Measurements from ENCODE around the gene AGMO.

Gene AGMO

GRCh38 chr7:15334536-15335263 is 227.1 kb downstream of the AGMO start:
- no peaks in the 10 kb centered on the region for H3K27me3 ChIP-seq (ENCODE audit: control insufficient read depth, insufficient read depth, low read length)
- H3K36me3 ChIP-seq (ENCODE audit: insufficient read depth, low read length) = no peaks in the 10 kb centered on the region
- no peak overlapping the region for H3K4me2 ChIP-seq (ENCODE audit: low read length)
- H3K4me1 ChIP-seq (ENCODE audit: control insufficient read depth, insufficient read depth, low read length) = peaks cover 7% of the 10 kb centered on the region
- H3K9me3 ChIP-seq (replicated peaks; ENCODE audit: low read length) = peaks cover 2% of the 10 kb centered on the region
- no peak overlapping the region for H3K4me3 ChIP-seq (ENCODE audit: low read length)
- H3K9ac ChIP-seq (ENCODE audit: low read depth, low read length) = no peak overlapping the region

DNA sequence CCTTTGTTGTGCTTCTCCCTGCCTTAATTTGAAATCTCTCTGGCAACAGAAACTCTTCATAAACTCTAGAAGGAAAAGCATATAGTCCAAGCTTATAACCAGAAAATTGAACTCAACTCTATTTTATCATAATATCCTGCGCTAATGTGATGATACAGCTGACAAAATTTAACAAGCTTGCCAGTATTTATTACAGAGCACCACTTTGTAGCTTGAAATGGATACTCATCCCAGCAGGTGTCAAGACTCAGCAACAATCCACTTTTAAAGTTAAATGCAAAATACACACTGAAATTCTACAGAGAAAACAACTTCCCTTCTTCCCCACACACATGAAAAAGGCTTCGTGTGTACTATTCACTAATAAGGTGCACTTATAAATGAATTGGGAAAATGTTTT is 228.9 kb downstream of the AGMO start:
- Histone ChIP-seq H3K4me2 (ENCODE audit: low read length) (no peak overlapping the region), H3K9ac (ENCODE audit: low read depth, low read length) (no peak overlapping the region), H3K4me3 (ENCODE audit: low read length) (no peak overlapping the region), H3K27me3 (ENCODE audit: control insufficient read depth, insufficient read depth, low read length) (no peaks in the 10 kb centered on the region), H3K36me3 (ENCODE audit: insufficient read depth, low read length) (no peaks in the 10 kb centered on the region), H3K9me3 (replicated peaks; ENCODE audit: low read length) (no peaks in the 10 kb centered on the region), H3K4me1 (ENCODE audit: control insufficient read depth, insufficient read depth, low read length) (peaks cover 7% of the 10 kb centered on the region)

DNA sequence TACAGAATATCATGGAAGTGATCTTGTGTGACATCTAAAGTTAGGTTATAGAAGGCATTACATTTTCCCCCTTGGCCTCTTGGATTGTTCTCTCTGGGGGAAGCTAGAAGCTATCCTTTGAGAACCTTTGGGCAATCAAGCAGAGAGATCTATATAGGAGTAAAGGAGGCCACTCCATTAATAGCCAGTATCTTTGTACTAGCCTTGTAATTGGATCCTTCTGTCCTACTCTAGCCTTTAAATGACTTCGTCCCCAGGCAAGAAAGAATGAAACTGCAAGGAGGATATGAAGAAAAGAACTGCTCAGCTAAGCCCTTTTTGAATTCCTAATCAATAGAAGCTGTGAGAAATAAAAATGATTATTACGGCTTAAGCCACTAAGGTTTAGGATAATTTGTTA is 230.9 kb downstream of the AGMO start:
- Histone ChIP-seq H3K4me2 (ENCODE audit: low read length) (no peak overlapping the region), H3K4me1 (ENCODE audit: control insufficient read depth, insufficient read depth, low read length) (peaks cover 2% of the 10 kb centered on the region), H3K27me3 (ENCODE audit: control insufficient read depth, insufficient read depth, low read length) (no peaks in the 10 kb centered on the region), H3K9ac (ENCODE audit: low read depth, low read length) (no peak overlapping the region), H3K4me3 (ENCODE audit: low read length) (no peak overlapping the region), H3K9me3 (replicated peaks; ENCODE audit: low read length) (no peaks in the 10 kb centered on the region), H3K36me3 (ENCODE audit: insufficient read depth, low read length) (no peaks in the 10 kb centered on the region)

DNA sequence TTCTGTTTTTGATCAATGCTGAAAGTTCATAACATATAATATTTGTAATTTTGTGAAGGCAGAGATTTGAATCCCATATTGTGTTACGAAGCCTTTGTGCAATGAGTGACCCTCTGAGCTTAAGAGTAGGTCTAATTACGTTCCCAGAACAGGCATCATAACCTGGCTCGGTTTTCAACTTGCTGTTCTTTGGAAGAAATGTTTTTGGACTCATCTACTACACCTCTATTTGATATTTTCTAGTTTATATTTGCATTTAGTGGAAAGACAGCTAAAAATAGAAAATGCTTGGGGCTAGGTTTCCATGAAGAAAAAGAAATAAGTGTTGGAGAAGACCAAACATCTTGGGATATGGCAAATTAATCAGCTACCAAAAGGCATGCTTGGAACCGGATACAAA is 234.8 kb downstream of the AGMO start:
- H3K4me1 ChIP-seq (ENCODE audit: control insufficient read depth, insufficient read depth, low read length) = no peaks in the 10 kb centered on the region
- H3K4me2 ChIP-seq (ENCODE audit: low read length) = no peak overlapping the region
- no peak overlapping the region for H3K4me3 ChIP-seq (ENCODE audit: low read length)
- H3K9me3 ChIP-seq (replicated peaks; ENCODE audit: low read length) = no peaks in the 10 kb centered on the region
- no peak overlapping the region for H3K9ac ChIP-seq (ENCODE audit: low read depth, low read length)
- H3K27me3 ChIP-seq (ENCODE audit: control insufficient read depth, insufficient read depth, low read length) = no peaks in the 10 kb centered on the region
- H3K36me3 ChIP-seq (ENCODE audit: insufficient read depth, low read length) = no peaks in the 10 kb centered on the region

GRCh38 chr7:15326044-15326644 is 235.7 kb downstream of the AGMO start:
- no peak overlapping the region for H3K4me3 ChIP-seq (ENCODE audit: low read length)
- no peaks in the 10 kb centered on the region for H3K27me3 ChIP-seq (ENCODE audit: control insufficient read depth, insufficient read depth, low read length)
- H3K36me3 ChIP-seq (ENCODE audit: insufficient read depth, low read length) = no peaks in the 10 kb centered on the region
- H3K4me2 ChIP-seq (ENCODE audit: low read length) = no peak overlapping the region
- H3K9ac ChIP-seq (ENCODE audit: low read depth, low read length) = no peak overlapping the region
- no peaks in the 10 kb centered on the region for H3K9me3 ChIP-seq (replicated peaks; ENCODE audit: low read length)
- H3K4me1 ChIP-seq (ENCODE audit: control insufficient read depth, insufficient read depth, low read length) = no peaks in the 10 kb centered on the region

DNA sequence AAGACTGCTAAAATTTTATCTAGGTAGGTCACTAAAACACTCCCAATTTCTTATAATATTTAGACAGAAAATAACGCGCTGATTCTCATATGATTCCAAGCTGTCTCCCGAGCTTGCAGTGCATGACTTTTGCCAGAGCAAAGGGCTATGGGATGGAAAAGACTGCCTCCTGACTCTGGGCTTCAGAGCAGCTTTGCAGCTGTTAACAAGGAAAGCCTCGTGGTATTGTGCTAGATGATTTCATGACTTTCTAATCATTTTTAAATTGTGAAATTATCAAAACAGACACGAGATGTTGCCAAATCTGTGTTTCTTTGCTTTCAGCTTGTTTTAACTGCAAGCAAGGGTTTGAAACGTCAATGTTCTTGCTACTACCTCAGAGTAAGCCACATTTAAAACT is 238.3 kb downstream of the AGMO start:
- Histone ChIP-seq H3K9ac (ENCODE audit: low read depth, low read length) (no peak overlapping the region), H3K4me1 (ENCODE audit: control insufficient read depth, insufficient read depth, low read length) (no peaks in the 10 kb centered on the region), H3K36me3 (ENCODE audit: insufficient read depth, low read length) (no peaks in the 10 kb centered on the region), H3K27me3 (ENCODE audit: control insufficient read depth, insufficient read depth, low read length) (no peaks in the 10 kb centered on the region), H3K4me2 (ENCODE audit: low read length) (no peak overlapping the region), H3K4me3 (ENCODE audit: low read length) (no peak overlapping the region), H3K9me3 (replicated peaks; ENCODE audit: low read length) (no peaks in the 10 kb centered on the region)

DNA sequence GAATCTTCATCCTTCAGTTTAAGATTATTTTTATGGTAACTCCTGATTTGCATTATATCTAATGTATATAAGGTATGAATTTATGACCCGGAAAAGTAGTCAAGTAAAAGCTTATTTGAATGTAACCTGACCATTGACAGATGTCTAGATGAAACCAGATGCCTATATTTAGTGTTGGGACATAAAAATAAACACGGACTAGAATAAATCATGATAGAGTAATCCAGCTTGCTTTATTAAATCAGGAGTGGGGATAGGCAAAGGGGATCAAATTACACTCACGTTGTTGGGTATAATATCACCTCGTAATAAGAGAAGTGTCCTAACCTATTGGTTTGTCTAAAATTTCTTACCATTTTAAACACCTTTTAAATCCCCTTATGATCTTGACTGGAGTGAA is 244.6 kb downstream of the AGMO start:
- H3K9ac ChIP-seq (ENCODE audit: low read depth, low read length) = no peak overlapping the region
- H3K36me3 ChIP-seq (ENCODE audit: insufficient read depth, low read length) = no peaks in the 10 kb centered on the region
- H3K4me2 ChIP-seq (ENCODE audit: low read length) = no peak overlapping the region
- H3K27me3 ChIP-seq (ENCODE audit: control insufficient read depth, insufficient read depth, low read length) = no peaks in the 10 kb centered on the region
- no peak overlapping the region for H3K4me3 ChIP-seq (ENCODE audit: low read length)
- no peaks in the 10 kb centered on the region for H3K4me1 ChIP-seq (ENCODE audit: control insufficient read depth, insufficient read depth, low read length)
- H3K9me3 ChIP-seq (replicated peaks; ENCODE audit: low read length) = no peaks in the 10 kb centered on the region

DNA sequence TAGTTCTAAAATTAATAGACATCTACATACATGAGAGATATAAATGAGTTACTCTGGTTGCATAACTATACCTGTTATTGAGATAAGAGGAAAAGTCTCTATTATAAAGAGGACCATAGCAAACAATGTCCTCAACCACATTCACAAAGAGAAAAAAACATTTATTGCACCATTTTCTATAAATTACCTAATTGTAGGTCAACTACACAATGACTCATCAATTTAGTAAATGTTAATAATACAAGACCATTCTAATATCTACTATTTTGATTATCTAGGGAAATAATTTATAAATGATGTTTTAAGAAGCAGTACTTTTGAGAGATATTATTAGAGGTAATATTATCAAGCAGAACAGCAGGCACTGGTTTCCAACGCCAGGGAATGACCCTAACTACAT is 246.1 kb downstream of the AGMO start:
- Histone ChIP-seq H3K36me3 (ENCODE audit: insufficient read depth, low read length) (no peaks in the 10 kb centered on the region), H3K9ac (ENCODE audit: low read depth, low read length) (no peak overlapping the region), H3K4me1 (ENCODE audit: control insufficient read depth, insufficient read depth, low read length) (no peaks in the 10 kb centered on the region), H3K27me3 (ENCODE audit: control insufficient read depth, insufficient read depth, low read length) (no peaks in the 10 kb centered on the region), H3K4me3 (ENCODE audit: low read length) (no peak overlapping the region), H3K4me2 (ENCODE audit: low read length) (no peak overlapping the region), H3K9me3 (replicated peaks; ENCODE audit: low read length) (no peaks in the 10 kb centered on the region)

DNA sequence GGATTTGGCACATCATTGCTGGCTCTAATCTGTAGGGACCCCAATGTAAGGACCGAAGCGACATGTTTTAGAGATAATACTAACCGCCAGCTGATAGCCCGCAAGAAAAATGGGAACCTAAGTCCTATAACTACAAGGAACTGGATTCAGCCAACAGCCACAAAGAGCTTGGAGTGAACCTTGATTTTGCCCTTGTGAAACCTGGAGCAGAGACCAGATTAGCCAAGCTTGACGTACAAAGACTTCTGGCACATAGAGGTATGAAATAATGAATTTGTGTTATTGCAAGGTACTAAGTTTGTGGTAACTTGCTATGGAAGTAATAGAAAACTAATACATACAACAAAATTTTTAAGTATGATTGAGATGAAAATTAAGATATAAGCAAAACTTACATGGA is 246.9 kb downstream of the AGMO start:
- Histone ChIP-seq H3K36me3 (ENCODE audit: insufficient read depth, low read length) (no peaks in the 10 kb centered on the region), H3K4me3 (ENCODE audit: low read length) (no peak overlapping the region), H3K4me1 (ENCODE audit: control insufficient read depth, insufficient read depth, low read length) (no peaks in the 10 kb centered on the region), H3K9ac (ENCODE audit: low read depth, low read length) (no peak overlapping the region), H3K27me3 (ENCODE audit: control insufficient read depth, insufficient read depth, low read length) (no peaks in the 10 kb centered on the region), H3K9me3 (replicated peaks; ENCODE audit: low read length) (no peaks in the 10 kb centered on the region), H3K4me2 (ENCODE audit: low read length) (no peak overlapping the region)

DNA sequence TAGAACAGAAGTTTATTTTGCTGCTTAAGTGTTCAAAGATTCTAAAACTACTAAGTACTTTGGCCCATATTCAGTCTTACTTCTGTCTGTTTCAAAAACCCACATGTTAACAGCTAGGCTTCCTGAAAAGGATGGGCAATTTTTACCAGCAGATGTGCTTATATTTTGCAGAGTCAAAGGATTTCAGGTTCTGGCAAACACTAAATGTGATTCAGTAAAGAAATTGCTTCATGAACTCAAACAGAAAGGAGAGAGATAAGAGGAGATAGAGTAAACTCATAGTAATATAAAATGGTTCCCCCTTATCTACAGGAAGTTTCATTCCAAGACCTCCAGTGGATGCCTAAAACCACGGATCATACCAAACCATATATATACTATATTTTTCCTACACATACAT is 248.5 kb downstream of the AGMO start:
- Histone ChIP-seq H3K4me1 (ENCODE audit: control insufficient read depth, insufficient read depth, low read length) (no peaks in the 10 kb centered on the region), H3K4me3 (ENCODE audit: low read length) (no peak overlapping the region), H3K4me2 (ENCODE audit: low read length) (no peak overlapping the region), H3K9ac (ENCODE audit: low read depth, low read length) (no peak overlapping the region), H3K9me3 (replicated peaks; ENCODE audit: low read length) (no peaks in the 10 kb centered on the region), H3K36me3 (ENCODE audit: insufficient read depth, low read length) (no peaks in the 10 kb centered on the region), H3K27me3 (ENCODE audit: control insufficient read depth, insufficient read depth, low read length) (no peaks in the 10 kb centered on the region)

- H3K4me2 ChIP-seq (ENCODE audit: low read length) = no peak overlapping the region
- no peaks in the 10 kb centered on the region for H3K4me1 ChIP-seq (ENCODE audit: control insufficient read depth, insufficient read depth, low read length)
- H3K9me3 ChIP-seq (replicated peaks; ENCODE audit: low read length) = no peaks in the 10 kb centered on the region
- no peak overlapping the region for H3K9ac ChIP-seq (ENCODE audit: low read depth, low read length)
- no peaks in the 10 kb centered on the region for H3K27me3 ChIP-seq (ENCODE audit: control insufficient read depth, insufficient read depth, low read length)
- no peaks in the 10 kb centered on the region for H3K36me3 ChIP-seq (ENCODE audit: insufficient read depth, low read length)
- no peak overlapping the region for H3K4me3 ChIP-seq (ENCODE audit: low read length)
Measured at GRCh38 chr7:15309872-15310271, 251.9 kb downstream of the AGMO start.

DNA sequence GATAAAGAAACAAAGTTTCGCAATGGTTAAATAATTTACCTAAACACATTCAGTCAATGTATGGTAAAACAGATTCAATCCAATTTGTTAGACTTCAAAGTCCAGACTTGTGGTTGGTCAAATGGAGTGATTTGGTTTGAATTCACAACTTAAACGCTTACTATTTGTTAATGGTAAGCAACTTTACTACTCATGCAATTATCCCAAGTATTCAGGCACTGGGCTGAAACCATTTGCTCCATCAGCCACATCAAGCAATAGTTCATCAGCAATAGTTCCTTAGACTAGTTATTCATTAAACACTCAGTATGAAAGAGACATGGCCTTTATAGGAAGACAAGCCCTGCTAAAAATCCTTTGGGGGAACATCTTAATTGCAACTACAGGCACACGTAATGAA is 253.0 kb downstream of the AGMO start:
- no peaks in the 10 kb centered on the region for H3K27me3 ChIP-seq (ENCODE audit: control insufficient read depth, insufficient read depth, low read length)
- no peak overlapping the region for H3K9ac ChIP-seq (ENCODE audit: low read depth, low read length)
- H3K9me3 ChIP-seq (replicated peaks; ENCODE audit: low read length) = no peaks in the 10 kb centered on the region
- no peak overlapping the region for H3K4me2 ChIP-seq (ENCODE audit: low read length)
- H3K4me1 ChIP-seq (ENCODE audit: control insufficient read depth, insufficient read depth, low read length) = no peaks in the 10 kb centered on the region
- no peaks in the 10 kb centered on the region for H3K36me3 ChIP-seq (ENCODE audit: insufficient read depth, low read length)
- no peak overlapping the region for H3K4me3 ChIP-seq (ENCODE audit: low read length)
